Right forelimb (tissue), 1 donor: ENCODE data around the gene TNFRSF8.
"Not testable (repeated sequence)": the region's sequence is repeated elsewhere in the genome, so short reads cannot be mapped to it uniquely, and the experiment has no call there.

ENCODE experiments used
- DNase-seq: peaks from one replicate; pipeline ENCODE4 v3.0.0-alpha.2; 2018

TNFRSF8 gene

DNA sequence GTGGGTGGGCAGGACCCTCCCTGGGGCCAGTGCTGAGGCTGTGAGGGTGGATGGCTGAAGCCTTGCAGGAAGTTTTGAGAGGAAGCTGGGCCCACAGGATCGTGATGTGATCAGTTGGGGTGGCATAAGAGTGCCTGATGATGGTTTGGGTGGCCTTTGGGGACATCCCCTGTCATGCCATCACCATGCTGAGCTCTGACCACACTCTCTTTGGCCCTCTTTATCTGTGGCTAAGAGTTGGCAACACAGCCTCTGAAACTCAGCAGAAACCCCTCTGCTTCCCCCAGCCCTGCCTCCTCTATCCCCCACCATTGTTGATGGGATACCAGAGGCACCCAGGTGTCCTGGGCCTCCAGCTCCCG, 24.0 kb upstream of the TNFRSF8 start:
- DNase-seq, result no peak

DNA sequence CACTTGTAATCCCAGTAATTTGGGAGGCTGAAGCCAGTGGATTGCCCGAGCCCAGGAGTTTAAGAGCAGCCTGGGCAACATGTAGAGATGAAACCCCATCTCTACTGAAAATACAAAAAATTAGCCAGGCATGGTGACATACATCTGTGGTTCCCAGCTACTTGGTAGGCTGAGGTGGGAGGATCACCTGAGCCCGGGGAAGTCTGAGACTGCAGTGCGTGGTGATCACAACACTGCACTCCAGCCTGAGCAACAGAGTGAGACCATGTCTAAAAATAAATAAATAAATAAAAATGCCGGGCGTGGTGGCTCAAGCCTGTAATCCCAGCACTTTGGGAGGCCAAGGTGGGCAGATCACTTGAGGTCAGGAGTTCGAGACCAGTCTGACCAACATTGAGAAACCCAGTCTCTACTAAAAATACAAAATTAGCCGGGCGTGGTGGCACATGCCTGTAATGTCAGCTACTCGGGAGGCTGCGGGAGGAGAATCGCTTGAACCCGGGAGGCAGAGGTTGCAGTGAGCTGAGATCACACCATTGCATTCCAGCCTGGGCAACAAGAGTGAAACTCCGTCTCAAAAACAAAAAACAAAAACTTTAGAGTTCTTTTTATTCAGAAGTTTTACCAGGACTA, 23.2 kb upstream of the TNFRSF8 start:
- DNase-seq, result not testable (repeated sequence)

DNA sequence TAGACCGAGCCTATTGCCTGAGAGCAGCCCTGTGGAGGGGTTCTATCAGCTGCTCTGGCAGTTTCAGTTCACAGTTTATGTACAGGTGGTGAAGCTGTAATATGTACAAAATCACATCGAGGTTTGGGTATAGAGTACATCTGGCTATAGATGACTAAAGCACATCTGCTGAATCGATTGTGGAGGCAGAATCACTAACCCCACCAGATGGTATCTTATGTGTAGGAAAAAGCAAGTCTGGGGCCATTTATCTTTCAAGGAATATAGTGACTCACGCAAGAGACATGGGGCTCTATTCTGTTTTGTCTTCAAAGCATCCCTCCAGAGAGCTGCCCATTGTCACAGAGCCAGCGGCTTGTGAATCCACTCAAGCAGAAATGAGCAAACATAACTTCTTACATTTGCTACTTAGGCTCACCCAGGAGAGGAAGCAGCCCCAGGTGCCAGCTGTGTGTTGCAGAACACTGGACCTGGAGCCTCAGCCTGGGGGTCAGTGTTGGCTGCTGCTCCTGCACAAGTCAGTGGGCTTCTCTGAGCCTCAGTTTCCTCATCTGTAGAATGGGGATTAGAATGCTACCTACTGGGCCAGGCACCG, 22.5 kb upstream of the TNFRSF8 start:
- peak; percentile 70 for DNase-seq

DNA sequence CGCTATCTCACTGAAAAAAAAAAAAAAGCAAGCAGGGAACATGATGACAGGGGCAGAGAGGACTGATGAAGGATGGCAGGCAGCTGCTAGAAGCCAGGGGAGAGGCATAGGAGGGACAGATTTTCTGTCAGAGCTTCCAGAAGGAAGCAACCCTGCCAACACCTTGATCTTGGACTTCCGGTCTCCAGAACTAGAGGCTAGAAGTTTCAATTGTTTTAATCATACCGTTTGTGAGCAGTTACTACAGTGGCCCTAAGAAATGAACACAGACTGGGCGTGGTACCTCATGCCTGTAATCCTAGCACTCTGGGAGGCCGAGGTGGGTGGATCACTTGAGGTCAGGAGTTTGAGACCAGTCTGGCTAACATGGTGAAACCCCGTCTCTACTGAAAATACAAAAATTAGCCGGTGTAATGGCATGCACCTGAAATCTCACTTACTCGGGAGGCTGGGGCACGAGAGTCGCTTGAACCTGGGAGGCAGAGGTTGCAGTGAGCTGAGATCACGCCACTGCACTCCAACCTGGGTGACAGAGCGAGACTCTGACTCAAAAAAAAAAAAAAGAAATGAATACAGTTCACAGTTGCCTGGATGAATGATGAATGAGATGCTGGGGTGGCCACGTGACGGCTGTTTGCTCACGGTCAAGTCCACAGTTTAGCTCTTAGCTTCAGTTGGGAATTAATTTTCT, 18.8 kb upstream of the TNFRSF8 start:
- not testable (repeated sequence) for DNase-seq

DNA sequence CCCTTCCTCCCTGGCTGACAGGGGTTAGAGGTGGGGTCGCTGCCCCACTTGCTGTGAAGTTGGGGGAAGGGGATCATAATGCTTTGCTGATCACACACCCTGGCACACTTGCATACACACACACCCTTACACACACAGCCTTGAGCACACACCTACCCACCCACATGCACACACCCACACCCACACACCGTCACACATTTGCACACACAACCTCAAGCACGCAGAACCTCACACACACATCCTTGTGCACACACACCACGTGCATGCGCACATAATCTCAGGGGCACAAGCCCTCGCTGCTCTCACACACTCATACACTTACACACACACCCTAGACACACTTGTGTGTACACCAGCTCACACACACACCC, 16.4 kb upstream of the TNFRSF8 start:
- DNase-seq, result no peak

GRCh38 chr1:12047120-12047876, 15.8 kb upstream of the TNFRSF8 start:
- DNase-seq, result no peak

GRCh38 chr1:12048372-12048771, 14.7 kb upstream of the TNFRSF8 start:
- no peak for DNase-seq

DNA sequence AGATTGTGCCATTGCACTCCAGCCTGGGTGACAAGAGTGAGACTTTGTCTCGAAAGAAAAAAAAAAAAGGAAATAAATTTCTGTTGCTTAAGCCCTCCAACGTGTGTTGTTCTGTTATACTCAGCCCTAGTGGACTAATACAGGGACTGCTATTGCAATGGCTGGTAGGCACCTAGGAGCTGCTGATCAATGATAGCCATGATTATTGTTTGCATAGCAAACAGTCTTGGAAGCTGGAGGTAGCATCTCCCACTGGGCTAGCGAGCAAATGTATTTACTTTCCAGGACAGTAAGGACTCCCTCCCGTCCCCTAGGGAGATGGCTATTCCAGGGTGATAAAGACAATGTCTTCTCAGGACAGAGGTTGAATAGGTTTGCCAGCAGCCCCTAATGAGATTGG, 13.5 kb upstream of the TNFRSF8 start:
- DNase-seq, result no peak

- DNase-seq, result no peak
Observed at GRCh38 chr1:12051361-12051760, 11.7 kb upstream of the TNFRSF8 start.

DNA sequence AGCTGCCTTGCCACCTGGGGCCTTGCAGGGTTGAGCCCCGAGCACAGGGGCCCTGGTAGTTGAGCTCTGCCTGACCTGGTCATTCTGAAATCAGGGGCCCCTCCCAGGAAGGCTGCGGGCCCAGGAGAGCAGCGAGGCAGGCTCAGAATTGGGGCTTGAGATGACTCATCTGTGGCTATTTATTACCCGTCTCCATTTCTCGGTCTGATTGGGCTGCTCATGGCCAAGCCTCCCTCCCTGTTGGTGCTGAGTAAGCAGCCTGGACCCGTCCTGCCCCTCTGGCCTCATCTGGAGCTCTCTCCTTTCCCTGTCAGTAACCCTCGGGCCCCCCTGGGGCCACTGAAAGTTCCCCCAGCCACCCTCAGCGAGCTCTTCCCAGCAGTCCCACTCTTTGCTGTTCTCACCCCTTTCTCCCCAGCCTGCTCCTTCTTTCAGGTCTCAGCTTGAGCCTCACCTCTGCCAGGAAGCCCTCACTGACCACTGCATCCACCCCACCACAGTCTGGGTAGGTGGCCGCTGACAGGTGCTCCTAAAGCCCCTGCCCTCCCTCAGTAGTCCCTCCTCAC, 11.0 kb upstream of the TNFRSF8 start:
- no peak for DNase-seq

GRCh38 chr1:12052997-12053686, 10.0 kb upstream of the TNFRSF8 start:
- peak; percentile 69 for DNase-seq

GRCh38 chr1:12053752-12054548, 9.2 kb upstream of the TNFRSF8 start:
- DNase-seq, result no peak

GRCh38 chr1:12055259-12055658, 7.8 kb upstream of the TNFRSF8 start:
- DNase-seq, result no peak

DNA sequence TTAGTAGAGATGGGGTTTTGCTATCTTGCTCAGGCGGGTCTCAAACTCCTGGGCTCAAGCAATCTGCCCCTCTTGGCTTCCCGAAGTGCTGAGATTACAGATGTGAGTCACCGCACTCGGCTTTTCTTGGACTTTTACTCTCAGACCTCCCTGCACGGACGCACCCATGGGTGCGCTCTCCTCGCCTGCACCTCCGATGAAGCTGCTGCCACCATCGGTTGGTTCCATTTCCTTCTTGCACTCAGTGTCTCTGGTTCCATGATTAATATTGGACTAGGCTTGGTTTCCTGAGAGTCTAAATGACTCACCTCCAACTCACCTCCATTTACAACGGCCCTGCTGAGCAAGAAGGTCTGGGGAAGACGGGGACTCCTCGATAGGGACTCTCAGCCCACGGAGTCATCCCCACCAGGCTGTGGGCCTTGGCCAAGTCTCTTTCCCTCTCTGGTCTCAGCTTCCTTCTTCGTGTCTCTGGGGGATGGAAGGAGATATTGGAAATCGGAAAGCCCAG, 6.7 kb upstream of the TNFRSF8 start:
- DNase-seq, result no peak

DNA sequence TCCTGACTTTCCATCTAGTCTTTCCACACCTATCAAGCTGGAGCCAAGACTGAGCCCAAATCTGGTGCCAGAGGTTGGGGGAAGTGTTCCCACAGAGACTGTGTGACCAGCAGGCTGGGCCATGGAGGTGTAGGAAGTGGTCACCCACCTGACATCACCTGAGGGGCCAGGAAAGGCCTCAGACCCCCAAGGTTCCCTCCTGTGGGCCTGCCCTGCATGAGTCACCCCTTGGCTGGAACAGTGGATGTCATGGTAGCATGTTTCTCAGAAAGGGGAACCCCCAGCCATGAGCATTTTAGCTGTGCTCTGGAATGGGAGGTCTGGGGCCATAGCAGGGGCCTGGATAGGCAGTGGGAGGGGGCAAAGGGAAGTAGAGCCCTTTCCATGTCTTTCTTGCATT, 5.7 kb upstream of the TNFRSF8 start:
- DNase-seq, result no peak

DNA sequence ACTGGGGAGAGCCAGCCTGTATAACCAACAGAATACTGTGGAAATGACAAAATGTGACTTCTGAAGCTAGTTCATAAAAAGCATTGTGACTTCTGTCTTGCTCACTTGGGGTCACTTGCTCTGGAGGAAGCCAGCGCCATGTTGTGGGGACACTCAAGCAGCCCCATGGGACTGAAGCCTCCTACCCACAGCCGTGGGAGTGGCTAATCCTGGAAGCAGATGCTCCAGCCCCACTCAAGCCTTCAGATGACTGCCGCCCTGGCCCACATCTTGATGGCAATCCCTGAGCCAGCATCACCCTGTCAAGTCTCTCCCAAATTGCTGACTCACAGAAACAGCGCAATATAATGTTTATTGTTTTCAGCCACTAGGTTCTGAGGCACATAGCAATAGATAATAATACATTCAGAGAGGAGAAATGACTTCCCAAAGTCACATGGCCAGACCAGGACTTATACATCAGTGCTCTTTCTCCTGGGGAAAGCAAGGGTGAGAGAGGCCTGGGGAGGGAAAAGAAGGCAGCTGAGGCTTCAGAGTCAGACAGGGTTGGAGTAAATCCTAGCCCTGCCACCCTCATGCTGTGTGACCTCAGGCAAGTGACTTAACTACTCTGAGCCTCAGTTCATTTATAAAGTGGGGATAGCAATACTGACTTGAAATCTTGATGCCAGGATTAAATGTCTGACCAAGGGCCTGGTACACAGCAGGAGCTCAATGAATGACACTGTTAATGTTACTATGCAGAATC, 5.0 kb upstream of the TNFRSF8 start:
- DNase-seq, result no peak

DNA sequence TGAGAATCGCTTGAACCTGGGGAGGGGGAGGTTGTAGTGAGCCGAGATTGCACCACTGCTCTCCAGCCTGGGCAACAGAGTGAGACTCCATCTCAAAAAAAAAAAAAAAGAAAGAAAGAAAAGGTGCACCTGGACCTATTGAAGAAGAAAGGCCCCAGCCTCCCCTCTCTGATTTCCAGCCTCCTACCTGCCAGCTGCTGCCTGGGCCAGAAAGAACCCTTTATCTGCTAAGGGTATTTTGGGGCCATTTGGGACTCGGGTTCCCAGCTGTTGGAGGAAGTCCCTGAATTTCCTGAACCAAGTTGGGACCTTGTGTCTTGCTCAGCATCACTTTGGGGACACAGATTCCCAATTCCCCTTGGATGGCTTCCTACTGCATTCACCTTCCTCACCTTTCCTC, 3.9 kb upstream of the TNFRSF8 start:
- DNase-seq, result no peak

DNA sequence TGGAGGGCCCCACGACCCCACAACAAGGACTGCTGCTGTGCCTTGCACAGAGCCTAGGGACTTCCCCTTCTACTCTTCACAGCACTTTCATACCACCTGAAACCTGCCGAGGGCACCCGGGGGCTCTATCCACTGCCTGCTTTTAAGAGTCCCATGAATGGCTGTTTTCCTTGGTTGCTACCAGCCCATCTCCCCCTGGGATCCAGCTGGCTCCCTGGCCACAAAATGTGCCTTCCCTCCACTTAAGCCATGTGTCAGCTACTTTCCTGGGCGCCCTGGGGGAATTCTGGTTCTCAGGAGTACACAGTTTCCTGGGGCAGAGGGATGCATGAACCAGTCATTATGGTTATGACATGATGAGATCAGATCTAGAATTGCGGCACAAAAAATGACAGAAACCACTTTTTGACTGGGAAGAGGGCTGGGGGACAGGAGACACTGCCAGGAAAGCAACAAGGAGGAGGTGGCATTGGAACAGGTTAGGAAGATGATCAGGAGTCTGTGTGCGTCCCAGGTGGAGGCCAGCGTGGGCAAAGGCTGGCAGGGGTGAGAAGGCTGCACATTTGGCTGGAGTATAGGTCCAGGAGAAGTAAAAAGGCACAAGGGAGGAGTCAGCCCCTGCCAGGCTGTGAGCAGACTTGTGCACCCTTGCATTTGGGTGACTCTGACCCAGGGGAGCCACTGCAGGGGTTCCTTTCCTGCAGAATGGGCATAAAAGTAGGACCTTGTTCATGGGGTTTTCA, 3.2 kb upstream of the TNFRSF8 start:
- no peak for DNase-seq

DNA sequence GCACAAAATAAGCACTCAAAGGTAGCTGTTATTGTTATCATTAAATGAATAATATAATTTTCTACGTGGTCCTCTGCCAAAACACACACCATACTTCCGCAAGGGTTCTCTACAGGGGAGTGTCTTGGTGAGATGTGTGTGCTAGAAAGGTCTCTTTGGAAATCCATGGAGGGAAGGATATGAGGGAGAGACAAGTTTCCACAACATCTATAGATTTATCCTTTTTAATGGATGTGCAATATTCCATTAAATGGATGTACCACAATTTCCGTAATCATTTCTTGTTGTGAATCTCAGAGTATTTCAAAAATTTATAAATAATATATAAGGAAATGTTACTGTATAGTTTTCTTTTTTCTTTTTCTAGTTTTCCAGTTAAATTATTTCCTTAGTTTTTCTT, 2.6 kb upstream of the TNFRSF8 start:
- no peak for DNase-seq
